Stomach smooth muscle (tissue), 2 donors: ENCODE results near the gene CSTA.

Experiments
- H3K27ac ChIP-seq: one replicate; pipeline ENCODE4 v1.7.0; 2013; ENCODE audit warnings: mild to moderate bottlenecking, low read length, inconsistent platforms
- H3K27me3 ChIP-seq, 2 donors: one replicate each; pipeline ENCODE4 v1.7.0; 2013; ENCODE audit warnings: low read length in 2 of 2; ENCODE audit not compliant: insufficient read depth in 2 of 2, control insufficient read depth in 1 of 2
- H3K36me3 ChIP-seq, 2 donors: one replicate each; pipeline ENCODE4 v1.7.0; 2013; ENCODE audit warnings: low read length in 2 of 2; ENCODE audit not compliant: control insufficient read depth in 2 of 2, insufficient read depth in 2 of 2
- H3K4me1 ChIP-seq: one replicate; pipeline ENCODE4 v1.7.0; 2013; ENCODE audit warnings: low read length; ENCODE audit not compliant: control insufficient read depth, insufficient read depth
- H3K4me3 ChIP-seq, 2 donors: one replicate each; pipeline ENCODE4 v1.7.0; 2013; ENCODE audit warnings: low read length in 2 of 2
- H3K9ac ChIP-seq, 2 donors: one replicate each; pipeline ENCODE4 v1.7.0; 2013; ENCODE audit warnings: low read length in 2 of 2, mild to moderate bottlenecking in 1 of 2
- H3K9me3 ChIP-seq, 2 donors: one replicate each; pipeline ENCODE4 v1.7.0; 2013; ENCODE audit warnings: low read length in 2 of 2; ENCODE audit not compliant: control insufficient read depth in 2 of 2
- donor health status: healthy.
- donor health status: Pancreatic carcinoma.

CSTA gene

GRCh38 chr3:122322095-122323075 is 2.7 kb upstream of the CSTA start:
- no peaks in the 10 kb centered on the region for H3K27me3 ChIP-seq
- H3K36me3 ChIP-seq = no peaks in the 10 kb centered on the region
- no peak overlapping the region for H3K9ac ChIP-seq
- H3K4me1 ChIP-seq = no peaks in the 10 kb centered on the region
- no peak overlapping the region for H3K4me3 ChIP-seq
- H3K27ac ChIP-seq = no peak overlapping the region
- peaks cover 0 to 3% of the 10 kb centered on the region in 2 donors for H3K9me3 ChIP-seq

GRCh38 chr3:122325769-122326168 is 721 bp downstream of the CSTA start:
- Histone ChIP-seq H3K4me3 (no peak overlapping the region), H3K27ac (no peak overlapping the region), H3K27me3 (no peaks in the 10 kb centered on the region)

GRCh38 chr3:122331886-122332285 is 6.8 kb downstream of the CSTA start:
- H3K9me3 ChIP-seq = no peaks in the 10 kb centered on the region
- no peaks in the 10 kb centered on the region for H3K4me1 ChIP-seq
- no peaks in the 10 kb centered on the region for H3K27me3 ChIP-seq
- H3K9ac ChIP-seq = no peak overlapping the region
- H3K36me3 ChIP-seq = no peaks in the 10 kb centered on the region
- no peak overlapping the region for H3K27ac ChIP-seq
- no peak overlapping the region for H3K4me3 ChIP-seq

More at GRCh38 chr3:122325769-122326168, 721 bp downstream of the CSTA start:
- Histone ChIP-seq H3K9me3 (peaks cover 0 to 3% of the 10 kb centered on the region in 2 donors), H3K9ac (no peak overlapping the region), H3K4me1 (no peaks in the 10 kb centered on the region), H3K36me3 (no peaks in the 10 kb centered on the region)

- Histone ChIP-seq H3K4me1 (no peaks in the 10 kb centered on the region), H3K9ac (no peak overlapping the region), H3K27ac (no peak overlapping the region), H3K4me3 (no peak overlapping the region), H3K27me3 (no peaks in the 10 kb centered on the region), H3K36me3 (no peaks in the 10 kb centered on the region), H3K9me3 (no peaks in the 10 kb centered on the region)
Measured at GRCh38 chr3:122332551-122332950, 7.5 kb downstream of the CSTA start.

- no peaks in the 10 kb centered on the region for H3K27me3 ChIP-seq
- no peak overlapping the region for H3K27ac ChIP-seq
- no peaks in the 10 kb centered on the region for H3K4me1 ChIP-seq
- H3K9ac ChIP-seq = no peak overlapping the region
- H3K4me3 ChIP-seq = no peak overlapping the region
- no peaks in the 10 kb centered on the region for H3K36me3 ChIP-seq
- H3K9me3 ChIP-seq = no peaks in the 10 kb centered on the region
Measured at GRCh38 chr3:122342803-122343202, 17.8 kb downstream of the CSTA start.

- Histone ChIP-seq H3K27ac (no peak overlapping the region), H3K9me3 (no peaks in the 10 kb centered on the region), H3K27me3 (no peaks in the 10 kb centered on the region), H3K4me3 (no peak overlapping the region), H3K36me3 (no peaks in the 10 kb centered on the region), H3K9ac (no peak overlapping the region), H3K4me1 (no peaks in the 10 kb centered on the region)
Measured at GRCh38 chr3:122343654-122344053, 18.6 kb downstream of the CSTA start.

GRCh38 chr3:122349171-122349570 is 24.1 kb downstream of the CSTA start:
- Histone ChIP-seq H3K9me3 (no peaks in the 10 kb centered on the region), H3K9ac (no peak overlapping the region), H3K4me1 (no peaks in the 10 kb centered on the region), H3K27me3 (no peaks in the 10 kb centered on the region), H3K27ac (no peak overlapping the region), H3K36me3 (no peaks in the 10 kb centered on the region), H3K4me3 (no peak overlapping the region)

- Histone ChIP-seq H3K4me3 (no peak overlapping the region), H3K36me3 (no peaks in the 10 kb centered on the region), H3K27ac (no peak overlapping the region), H3K9me3 (no peaks in the 10 kb centered on the region), H3K4me1 (no peaks in the 10 kb centered on the region), H3K9ac (no peak overlapping the region), H3K27me3 (no peaks in the 10 kb centered on the region)
Measured at GRCh38 chr3:122350814-122351418, 25.9 kb downstream of the CSTA start.

- Histone ChIP-seq H3K27ac (no peak overlapping the region), H3K36me3 (no peaks in the 10 kb centered on the region)
Measured at GRCh38 chr3:122351612-122352011, 26.6 kb downstream of the CSTA start.

GRCh38 chr3:122353215-122353614 is 28.2 kb downstream of the CSTA start:
- H3K4me1 ChIP-seq = no peaks in the 10 kb centered on the region
- no peak overlapping the region for H3K9ac ChIP-seq
- H3K27me3 ChIP-seq = no peaks in the 10 kb centered on the region
- no peak overlapping the region for H3K27ac ChIP-seq
- H3K36me3 ChIP-seq = no peaks in the 10 kb centered on the region
- no peak overlapping the region for H3K4me3 ChIP-seq
- H3K9me3 ChIP-seq = no peaks in the 10 kb centered on the region

More at GRCh38 chr3:122351612-122352011, 26.6 kb downstream of the CSTA start:
- Histone ChIP-seq H3K9me3 (no peaks in the 10 kb centered on the region), H3K9ac (no peak overlapping the region), H3K4me1 (no peaks in the 10 kb centered on the region), H3K27me3 (no peaks in the 10 kb centered on the region), H3K4me3 (no peak overlapping the region)
